ENCODE results near the gene GNA15.

The GNA15 gene

DNA sequence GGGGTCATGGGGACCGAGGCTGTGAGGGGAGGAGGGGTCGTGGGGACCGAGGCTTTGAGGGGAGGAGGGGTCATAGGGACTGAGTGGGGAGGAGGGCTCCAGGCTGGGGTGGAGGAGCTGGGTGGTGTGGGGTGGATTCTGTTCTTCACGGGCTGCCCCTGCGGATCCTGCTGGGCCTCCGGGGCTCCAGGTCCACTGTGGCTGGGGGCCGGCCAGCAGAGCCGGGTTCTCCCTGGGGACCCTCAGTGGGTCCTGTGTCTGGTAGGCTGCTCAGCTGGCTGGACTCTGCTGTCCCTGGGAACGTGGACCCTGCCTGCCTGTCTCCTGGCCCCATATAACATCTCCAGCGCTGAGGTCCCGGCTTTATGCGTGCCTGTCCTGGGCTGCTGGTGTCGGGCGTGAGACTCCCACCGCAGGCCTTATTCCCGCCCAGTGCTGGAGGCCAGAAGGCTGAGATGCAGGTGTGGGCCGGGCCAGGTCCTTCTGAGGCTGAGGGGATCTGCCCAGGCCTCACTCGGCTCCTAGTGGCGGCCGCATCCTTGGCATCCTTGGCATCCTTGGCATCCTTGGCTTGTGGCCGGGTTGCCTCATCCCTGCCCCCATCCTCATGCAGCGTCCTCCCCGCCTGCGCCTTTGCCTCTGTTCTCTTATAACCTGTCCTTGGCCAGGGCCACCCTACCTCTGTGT is 19.8 kb upstream of the GNA15 start:
- Histone ChIP-seq H3K4me1 (ENCODE audit: control insufficient read depth, insufficient read depth, low read length, poor library complexity, severe bottlenecking) (peaks cover 9% of the 10 kb centered on the region), H3K27ac (ENCODE audit: low read depth, low read length, severe bottlenecking) (no peak overlapping the region), H3K4me3 (ENCODE audit: extremely low read depth, insufficient read depth, low read length, poor library complexity, severe bottlenecking) (no peak overlapping the region), H3K9me3 (ENCODE audit: control insufficient read depth, low read length) (no peaks in the 10 kb centered on the region), H3K36me3 (ENCODE audit: control insufficient read depth, insufficient read depth, low read length) (peaks cover 32% of the 10 kb centered on the region)
- 84 to 87% methylated on average over 20 to 24 of the region's 24 CpGs for WGBS, 2 experiments (ENCODE audit: insufficient coverage in 2 of 2)

- no peaks in the 10 kb centered on the region for H3K9me3 ChIP-seq (ENCODE audit: control insufficient read depth, low read length)
- 94 to 95% methylated on average over 13 to 21 of the region's 21 CpGs for WGBS, 2 experiments (ENCODE audit: insufficient coverage in 2 of 2)
- H3K36me3 ChIP-seq (ENCODE audit: control insufficient read depth, insufficient read depth, low read length), result peaks cover 35% of the 10 kb centered on the region
- peaks cover 9% of the 10 kb centered on the region for H3K4me1 ChIP-seq (ENCODE audit: control insufficient read depth, insufficient read depth, low read length, poor library complexity, severe bottlenecking)
- H3K4me3 ChIP-seq (ENCODE audit: extremely low read depth, insufficient read depth, low read length, poor library complexity, severe bottlenecking), result no peak overlapping the region
- no peak overlapping the region for H3K27ac ChIP-seq (ENCODE audit: low read depth, low read length, severe bottlenecking)
Measured at GRCh38 chr19:3116621-3117020, 19.2 kb upstream of the GNA15 start.

- Histone ChIP-seq H3K27ac (ENCODE audit: low read depth, low read length, severe bottlenecking) (no peak overlapping the region), H3K4me1 (ENCODE audit: control insufficient read depth, insufficient read depth, low read length, poor library complexity, severe bottlenecking) (peaks cover 9% of the 10 kb centered on the region), H3K4me3 (ENCODE audit: extremely low read depth, insufficient read depth, low read length, poor library complexity, severe bottlenecking) (no peak overlapping the region), H3K36me3 (ENCODE audit: control insufficient read depth, insufficient read depth, low read length) (peaks cover 42% of the 10 kb centered on the region), H3K9me3 (ENCODE audit: control insufficient read depth, low read length) (no peaks in the 10 kb centered on the region)
- WGBS, 2 experiments (ENCODE audit: insufficient coverage in 2 of 2), result 96 to 98% methylated on average over 20 of the region's 20 CpGs
Measured at GRCh38 chr19:3117716-3118115, 18.1 kb upstream of the GNA15 start.

DNA sequence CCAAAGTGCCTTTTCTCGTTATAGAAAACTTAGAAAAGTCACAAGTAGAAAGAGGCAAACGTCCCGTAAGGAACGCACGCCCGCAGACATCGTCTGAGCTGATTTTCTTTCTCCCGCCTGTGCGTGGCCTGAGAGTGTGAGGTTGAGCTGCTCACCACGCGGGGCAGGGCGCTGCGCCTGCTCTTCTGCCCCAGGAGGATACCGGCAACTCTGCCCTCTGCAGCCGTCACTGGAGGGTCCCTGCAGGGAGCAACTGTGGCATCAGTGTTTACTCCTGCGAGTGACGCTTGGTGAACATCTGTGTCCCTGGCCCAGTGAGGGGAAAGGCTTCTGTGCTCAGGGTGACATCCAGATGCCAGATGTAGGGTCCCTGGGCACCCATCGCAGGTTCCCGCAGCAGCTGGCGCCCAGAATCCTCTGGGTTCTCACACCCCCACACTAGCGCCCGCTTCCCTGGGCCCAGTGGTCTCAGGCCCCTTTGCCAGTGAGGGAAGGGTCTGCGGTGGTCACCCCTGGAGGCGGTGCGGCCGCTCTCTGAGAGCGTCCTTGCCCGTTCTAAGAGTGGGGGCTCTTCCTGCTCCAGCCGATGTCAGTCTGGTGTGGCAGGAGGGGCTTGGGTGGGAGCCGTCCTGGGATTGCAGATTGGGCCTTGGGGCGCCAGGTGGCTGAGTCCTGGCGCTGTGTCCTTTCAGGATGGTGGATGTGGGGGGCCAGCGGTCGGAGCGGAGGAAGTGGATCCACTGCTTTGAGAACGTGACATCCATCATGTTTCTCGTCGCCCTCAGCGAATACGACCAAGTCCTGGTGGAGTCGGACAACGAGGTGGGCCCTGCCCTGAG is 17.4 kb upstream of the GNA15 start:
- Histone ChIP-seq H3K36me3 (ENCODE audit: control insufficient read depth, insufficient read depth, low read length) (peaks cover 35% of the 10 kb centered on the region), H3K4me3 (ENCODE audit: extremely low read depth, insufficient read depth, low read length, poor library complexity, severe bottlenecking) (no peak overlapping the region), H3K27ac (ENCODE audit: low read depth, low read length, severe bottlenecking) (no peak overlapping the region), H3K9me3 (ENCODE audit: control insufficient read depth, low read length) (no peaks in the 10 kb centered on the region), H3K4me1 (ENCODE audit: control insufficient read depth, insufficient read depth, low read length, poor library complexity, severe bottlenecking) (peaks cover 9% of the 10 kb centered on the region)
- 93 to 94% methylated on average over 39 to 41 of the region's 42 CpGs for WGBS, 2 experiments (ENCODE audit: insufficient coverage in 2 of 2)

- 96% methylated on average over 19 to 20 of the region's 23 CpGs for WGBS, 2 experiments (ENCODE audit: insufficient coverage in 2 of 2)
- Histone ChIP-seq H3K4me1 (ENCODE audit: control insufficient read depth, insufficient read depth, low read length, poor library complexity, severe bottlenecking) (peaks cover 9% of the 10 kb centered on the region), H3K9me3 (ENCODE audit: control insufficient read depth, low read length) (no peaks in the 10 kb centered on the region), H3K36me3 (ENCODE audit: control insufficient read depth, insufficient read depth, low read length) (peaks cover 32% of the 10 kb centered on the region), H3K27ac (ENCODE audit: low read depth, low read length, severe bottlenecking) (no peak overlapping the region), H3K4me3 (ENCODE audit: extremely low read depth, insufficient read depth, low read length, poor library complexity, severe bottlenecking) (no peak overlapping the region)
Measured at GRCh38 chr19:3119071-3119595, 16.7 kb upstream of the GNA15 start.

DNA sequence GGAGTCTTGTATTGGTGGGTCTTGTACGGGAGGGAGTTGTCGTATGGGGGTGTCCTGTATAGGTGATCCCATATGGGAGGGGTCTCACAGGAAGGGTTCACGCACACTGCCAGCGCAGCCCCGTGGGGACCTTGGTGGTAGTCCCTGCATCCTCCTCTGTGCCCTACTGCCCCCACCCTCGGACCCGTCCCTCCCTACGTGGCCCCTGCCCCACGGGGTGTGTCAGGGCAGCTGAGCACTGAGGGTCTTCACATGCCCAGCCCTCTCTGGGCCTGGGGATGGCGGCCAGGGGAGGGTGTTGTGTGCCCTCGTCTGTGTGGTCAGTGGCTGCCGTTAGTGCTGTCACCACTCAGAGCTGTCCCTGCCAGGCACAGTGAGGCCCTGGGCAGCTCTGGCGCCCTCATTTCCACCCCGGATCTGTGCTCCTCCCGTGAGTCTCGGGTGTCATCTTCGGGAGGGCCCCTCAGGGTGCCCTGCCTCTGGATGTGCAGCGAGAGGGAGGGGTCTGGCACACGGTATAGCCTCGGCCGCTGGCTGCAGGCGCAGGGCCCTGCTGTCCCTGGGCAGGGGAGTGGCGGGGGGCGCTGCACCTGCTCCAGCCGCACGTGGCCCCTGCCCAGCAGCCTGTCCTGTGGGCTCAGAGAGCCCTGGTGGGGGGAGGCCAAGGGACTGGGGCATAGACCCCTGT is 16.0 kb upstream of the GNA15 start:
- WGBS, 2 experiments (ENCODE audit: insufficient coverage in 2 of 2), result 94 to 95% methylated on average over 15 to 20 of the region's 26 CpGs
- H3K27ac ChIP-seq (ENCODE audit: low read depth, low read length, severe bottlenecking), result no peak overlapping the region

GRCh38 chr19:3120611-3121276 is 15.1 kb upstream of the GNA15 start:
- 97 to 98% methylated on average over 24 to 27 of the region's 38 CpGs for WGBS, 2 experiments (ENCODE audit: insufficient coverage in 2 of 2)
- H3K9me3 ChIP-seq (ENCODE audit: control insufficient read depth, low read length), result no peaks in the 10 kb centered on the region
- H3K4me1 ChIP-seq (ENCODE audit: control insufficient read depth, insufficient read depth, low read length, poor library complexity, severe bottlenecking), result peaks cover 7% of the 10 kb centered on the region
- no peak overlapping the region for H3K4me3 ChIP-seq (ENCODE audit: extremely low read depth, insufficient read depth, low read length, poor library complexity, severe bottlenecking)
- H3K27ac ChIP-seq (ENCODE audit: low read depth, low read length, severe bottlenecking), result no peak overlapping the region
- H3K36me3 ChIP-seq (ENCODE audit: control insufficient read depth, insufficient read depth, low read length), result peaks cover 30% of the 10 kb centered on the region

More for the DNA sequence above, 16.0 kb upstream of the GNA15 start:
- Histone ChIP-seq H3K9me3 (ENCODE audit: control insufficient read depth, low read length) (no peaks in the 10 kb centered on the region), H3K36me3 (ENCODE audit: control insufficient read depth, insufficient read depth, low read length) (peaks cover 30% of the 10 kb centered on the region), H3K4me1 (ENCODE audit: control insufficient read depth, insufficient read depth, low read length, poor library complexity, severe bottlenecking) (peaks cover 9% of the 10 kb centered on the region), H3K4me3 (ENCODE audit: extremely low read depth, insufficient read depth, low read length, poor library complexity, severe bottlenecking) (no peak overlapping the region)

GRCh38 chr19:3121396-3121795 is 14.4 kb upstream of the GNA15 start:
- peaks cover 30% of the 10 kb centered on the region for H3K36me3 ChIP-seq (ENCODE audit: control insufficient read depth, insufficient read depth, low read length)
- peaks cover under 1% of the 10 kb centered on the region for H3K4me1 ChIP-seq (ENCODE audit: control insufficient read depth, insufficient read depth, low read length, poor library complexity, severe bottlenecking)
- no peak overlapping the region for H3K27ac ChIP-seq (ENCODE audit: low read depth, low read length, severe bottlenecking)
- H3K4me3 ChIP-seq (ENCODE audit: extremely low read depth, insufficient read depth, low read length, poor library complexity, severe bottlenecking), result no peak overlapping the region
- H3K9me3 ChIP-seq (ENCODE audit: control insufficient read depth, low read length), result no peaks in the 10 kb centered on the region
- WGBS, 2 experiments (ENCODE audit: insufficient coverage in 2 of 2), result 83 to 92% methylated on average over 5 to 20 of the region's 22 CpGs

GRCh38 chr19:3121821-3122511 is 13.9 kb upstream of the GNA15 start:
- no peak overlapping the region for H3K27ac ChIP-seq (ENCODE audit: low read depth, low read length, severe bottlenecking)
- H3K9me3 ChIP-seq (ENCODE audit: control insufficient read depth, low read length), result no peaks in the 10 kb centered on the region
- no peak overlapping the region for H3K4me3 ChIP-seq (ENCODE audit: extremely low read depth, insufficient read depth, low read length, poor library complexity, severe bottlenecking)
- peaks cover 30% of the 10 kb centered on the region for H3K36me3 ChIP-seq (ENCODE audit: control insufficient read depth, insufficient read depth, low read length)
- no peaks in the 10 kb centered on the region for H3K4me1 ChIP-seq (ENCODE audit: control insufficient read depth, insufficient read depth, low read length, poor library complexity, severe bottlenecking)
- 94 to 95% methylated on average over 28 to 33 of the region's 40 CpGs for WGBS, 2 experiments (ENCODE audit: insufficient coverage in 2 of 2)

DNA sequence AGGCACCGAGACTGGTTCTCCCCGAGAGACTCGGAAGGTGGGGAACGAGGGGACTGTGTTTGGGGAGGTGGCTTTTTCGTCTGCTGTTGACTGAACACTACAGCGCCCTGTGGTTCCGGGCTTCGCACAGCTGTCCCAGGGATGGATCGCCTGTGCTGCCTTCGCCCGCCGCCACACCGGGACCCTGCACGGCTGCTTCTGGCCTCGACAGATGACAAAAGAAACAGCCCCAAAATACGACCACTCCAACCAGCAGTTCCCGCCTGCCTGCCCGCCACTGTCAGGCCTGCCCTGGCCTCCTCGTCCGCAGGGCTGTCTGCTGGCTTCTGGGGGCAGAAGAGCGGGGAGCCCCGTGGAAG is 13.3 kb upstream of the GNA15 start:
- Histone ChIP-seq H3K9me3 (ENCODE audit: control insufficient read depth, low read length) (no peaks in the 10 kb centered on the region), H3K36me3 (ENCODE audit: control insufficient read depth, insufficient read depth, low read length) (peaks cover 30% of the 10 kb centered on the region), H3K4me3 (ENCODE audit: extremely low read depth, insufficient read depth, low read length, poor library complexity, severe bottlenecking) (no peak overlapping the region), H3K27ac (ENCODE audit: low read depth, low read length, severe bottlenecking) (no peak overlapping the region), H3K4me1 (ENCODE audit: control insufficient read depth, insufficient read depth, low read length, poor library complexity, severe bottlenecking) (no peaks in the 10 kb centered on the region)
- WGBS, 2 experiments (ENCODE audit: insufficient coverage in 2 of 2), result 80 to 92% methylated on average over 12 to 20 of the region's 22 CpGs
